ENCODE results near the gene FAM216B.

Gene FAM216B

DNA sequence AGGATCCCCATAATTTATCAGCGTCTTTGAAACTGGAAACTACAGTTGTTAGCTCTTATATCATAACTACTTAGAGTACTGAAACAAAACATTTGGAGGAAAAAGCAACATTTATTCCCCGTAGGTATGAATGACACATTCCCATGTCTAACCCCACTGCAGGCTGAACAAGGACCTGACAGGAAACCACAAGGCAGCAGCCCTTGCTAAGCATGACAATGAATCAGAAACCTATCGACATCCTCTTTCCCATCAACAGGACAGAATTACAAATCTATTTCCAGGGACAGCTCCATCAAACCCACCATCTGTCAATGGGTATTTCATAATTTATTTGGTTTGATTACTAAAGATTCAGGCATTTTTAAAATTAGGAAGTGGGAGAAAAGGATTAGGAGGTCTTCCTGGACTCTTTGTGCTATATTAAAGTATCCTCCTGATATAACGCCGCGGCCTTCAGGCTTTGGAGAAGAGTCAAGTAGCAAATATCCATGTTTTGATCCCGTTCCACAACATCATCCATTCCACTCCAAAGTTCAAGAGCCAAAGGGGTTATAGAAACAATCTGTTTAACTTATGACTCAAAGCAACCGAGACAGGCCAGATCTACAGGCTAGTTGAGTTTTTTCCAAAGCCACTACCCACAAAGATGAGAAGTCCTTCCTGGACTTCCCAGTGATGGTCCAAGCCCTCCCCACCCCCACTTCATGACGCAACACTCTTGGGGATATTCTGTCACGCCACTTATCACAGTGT is 51.1 kb downstream of the FAM216B start:
- CTCF ChIA-PET = interaction anchor here (1.0 to 1.9 kb wide), 2 partner anchors 17 to 237 kb away, joined by 3 to 5 read pairs; no protein-coding TSS in a partner anchor
- H3K4me3 ChIP-seq (ENCODE audit: low read depth, low read length) = no peak overlapping the region
- peak; percentile 83 for DNase-seq (ENCODE audit: low read depth, low spot score)
- TF ChIP-seq, protein P1, sequence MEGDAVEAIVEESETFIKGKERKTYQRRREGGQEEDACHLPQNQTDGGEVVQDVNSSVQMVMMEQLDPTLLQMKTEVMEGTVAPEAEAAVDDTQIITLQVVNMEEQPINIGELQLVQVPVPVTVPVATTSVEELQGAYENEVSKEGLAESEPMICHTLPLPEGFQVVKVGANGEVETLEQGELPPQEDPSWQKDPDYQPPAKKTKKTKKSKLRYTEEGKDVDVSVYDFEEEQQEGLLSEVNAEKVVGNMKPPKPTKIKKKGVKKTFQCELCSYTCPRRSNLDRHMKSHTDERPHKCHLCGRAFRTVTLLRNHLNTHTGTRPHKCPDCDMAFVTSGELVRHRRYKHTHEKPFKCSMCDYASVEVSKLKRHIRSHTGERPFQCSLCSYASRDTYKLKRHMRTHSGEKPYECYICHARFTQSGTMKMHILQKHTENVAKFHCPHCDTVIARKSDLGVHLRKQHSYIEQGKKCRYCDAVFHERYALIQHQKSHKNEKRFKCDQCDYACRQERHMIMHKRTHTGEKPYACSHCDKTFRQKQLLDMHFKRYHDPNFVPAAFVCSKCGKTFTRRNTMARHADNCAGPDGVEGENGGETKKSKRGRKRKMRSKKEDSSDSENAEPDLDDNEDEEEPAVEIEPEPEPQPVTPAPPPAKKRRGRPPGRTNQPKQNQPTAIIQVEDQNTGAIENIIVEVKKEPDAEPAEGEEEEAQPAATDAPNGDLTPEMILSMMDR (IDR thresholded peaks at IDR 0.05; ENCODE audit: insufficient read depth, low read length, missing control alignments) = no peak
- POLR2A ChIA-PET = interaction anchor here (0.7 to 0.8 kb wide), 2 partner anchors 17 to 21 kb away, joined by 3 to 4 read pairs; no protein-coding TSS in a partner anchor

DNA sequence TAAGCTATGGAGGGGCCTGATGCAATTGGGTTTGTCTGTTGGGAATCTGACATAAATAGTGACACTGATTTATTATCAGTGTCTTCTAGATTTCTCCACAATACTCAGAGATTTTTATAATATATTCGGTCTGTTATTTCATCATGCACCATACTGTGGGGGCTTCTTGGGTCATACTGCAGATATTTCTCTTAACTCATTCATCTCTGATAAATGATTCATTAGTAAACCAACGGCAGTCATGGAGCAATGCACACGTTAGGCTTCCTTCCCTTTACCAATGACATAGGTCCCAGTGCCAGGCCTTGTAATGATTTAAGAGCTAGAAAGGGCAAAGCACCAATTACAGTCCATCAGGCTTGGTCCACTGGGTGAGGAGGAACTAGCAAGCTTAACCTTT is 53.6 kb downstream of the FAM216B start:
- ChIA-PET CTCF (interaction anchor here (0.9 kb wide), 1 partner anchor 9 kb away, joined by 3 read pairs; no protein-coding TSS in a partner anchor), POLR2A (no interaction called here)
- TF ChIP-seq, protein P1 (IDR thresholded peaks at IDR 0.05; ENCODE audit: insufficient read depth, low read length, missing control alignments) = no peak
- DNase-seq (ENCODE audit: low read depth, low spot score) = no peak
- H3K4me3 ChIP-seq (ENCODE audit: low read depth, low read length) = no peak overlapping the region

DNA sequence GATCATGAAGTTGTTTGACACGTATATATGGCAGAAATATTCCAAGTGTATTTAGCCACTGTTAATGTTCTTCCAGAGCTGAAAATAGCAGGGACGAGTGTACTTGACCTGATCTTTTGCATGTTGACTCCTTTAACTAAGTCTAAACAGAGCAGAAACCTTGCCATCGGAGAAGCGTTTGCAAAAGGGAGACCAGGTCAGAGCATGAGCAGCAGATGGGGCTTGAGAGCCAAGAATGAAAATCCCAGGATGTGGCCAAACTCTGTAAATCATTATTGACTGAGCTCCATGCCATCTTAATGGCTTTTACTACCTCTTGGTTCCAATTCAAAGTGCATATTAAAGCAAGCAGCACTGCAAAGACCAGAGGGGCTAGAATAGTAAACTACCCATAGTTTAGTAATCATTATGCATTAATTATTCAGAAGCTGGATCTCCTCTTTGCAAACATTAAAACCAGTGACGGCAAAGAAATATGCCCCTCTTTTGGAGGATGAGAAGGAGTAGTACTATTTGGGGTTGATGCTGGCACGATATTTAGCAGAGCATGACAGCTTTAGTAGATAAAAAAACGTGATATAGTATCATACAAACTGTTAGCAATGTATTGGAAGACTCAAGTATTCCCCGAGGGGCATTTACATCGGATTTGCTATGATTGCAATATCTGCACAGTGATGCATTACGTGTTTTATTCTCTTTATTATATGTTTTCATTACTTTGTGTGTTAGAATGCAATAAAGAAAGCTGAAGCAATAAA is 55.7 kb downstream of the FAM216B start:
- DNase-seq (ENCODE audit: low read depth, low spot score) = no peak
- no peak overlapping the region for H3K4me3 ChIP-seq (ENCODE audit: low read depth, low read length)
- TF ChIP-seq, protein P1 (IDR thresholded peaks at IDR 0.05; ENCODE audit: insufficient read depth, low read length, missing control alignments) = peak; percentile 50
- ChIA-PET POLR2A (interaction anchor here (0.7 kb wide), 1 partner anchor 176 kb away, joined by 3 read pairs; no protein-coding TSS in a partner anchor), CTCF (interaction anchor here (0.8 to 2.5 kb wide), 7 partner anchors 11 to 1037 kb away, joined by 3 to 7 read pairs (median 6); no protein-coding TSS in a partner anchor)
